DND-41 (cell line): ENCODE data around the gene COG2.

Experiments used
- EZH2 ChIP-seq: IDR thresholded peaks from 3 replicates; pipeline ENCODE4 v1.6.1; 2012; ENCODE audit warnings: borderline replicate concordance, low read depth, mild to moderate bottlenecking, moderate library complexity, low read length, inconsistent platforms; ENCODE audit not compliant: severe bottlenecking
- TF ChIP-seq, protein P1 (sequence below): IDR thresholded peaks from 2 replicates; pipeline ENCODE4 v1.5.1; 2012; ENCODE audit warnings: borderline replicate concordance, low read length, moderate library complexity, mild to moderate bottlenecking; ENCODE audit not compliant: poor library complexity, severe bottlenecking; ENCODE audit errors: extremely low read depth

GRCh38 chr1:230634384-230634783 lies 7.9 kb upstream of the COG2 start:
- TF ChIP-seq, protein P1, sequence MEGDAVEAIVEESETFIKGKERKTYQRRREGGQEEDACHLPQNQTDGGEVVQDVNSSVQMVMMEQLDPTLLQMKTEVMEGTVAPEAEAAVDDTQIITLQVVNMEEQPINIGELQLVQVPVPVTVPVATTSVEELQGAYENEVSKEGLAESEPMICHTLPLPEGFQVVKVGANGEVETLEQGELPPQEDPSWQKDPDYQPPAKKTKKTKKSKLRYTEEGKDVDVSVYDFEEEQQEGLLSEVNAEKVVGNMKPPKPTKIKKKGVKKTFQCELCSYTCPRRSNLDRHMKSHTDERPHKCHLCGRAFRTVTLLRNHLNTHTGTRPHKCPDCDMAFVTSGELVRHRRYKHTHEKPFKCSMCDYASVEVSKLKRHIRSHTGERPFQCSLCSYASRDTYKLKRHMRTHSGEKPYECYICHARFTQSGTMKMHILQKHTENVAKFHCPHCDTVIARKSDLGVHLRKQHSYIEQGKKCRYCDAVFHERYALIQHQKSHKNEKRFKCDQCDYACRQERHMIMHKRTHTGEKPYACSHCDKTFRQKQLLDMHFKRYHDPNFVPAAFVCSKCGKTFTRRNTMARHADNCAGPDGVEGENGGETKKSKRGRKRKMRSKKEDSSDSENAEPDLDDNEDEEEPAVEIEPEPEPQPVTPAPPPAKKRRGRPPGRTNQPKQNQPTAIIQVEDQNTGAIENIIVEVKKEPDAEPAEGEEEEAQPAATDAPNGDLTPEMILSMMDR: no peak
- no peak for TF ChIP-seq EZH2
